ENCODE measurements around the gene NOXA1.
"Not testable (repeated sequence)": the region's sequence is repeated elsewhere in the genome, so short reads cannot be mapped to it uniquely, and the experiment has no call there.

The NOXA1 gene

GRCh38 chr9:137465720-137466388 lies 42.7 kb downstream of the NOXA1 start:
- no peak overlapping the region for H3K4me3 ChIP-seq (ENCODE audit: low read depth, low read length)
- TF ChIP-seq, protein P1, sequence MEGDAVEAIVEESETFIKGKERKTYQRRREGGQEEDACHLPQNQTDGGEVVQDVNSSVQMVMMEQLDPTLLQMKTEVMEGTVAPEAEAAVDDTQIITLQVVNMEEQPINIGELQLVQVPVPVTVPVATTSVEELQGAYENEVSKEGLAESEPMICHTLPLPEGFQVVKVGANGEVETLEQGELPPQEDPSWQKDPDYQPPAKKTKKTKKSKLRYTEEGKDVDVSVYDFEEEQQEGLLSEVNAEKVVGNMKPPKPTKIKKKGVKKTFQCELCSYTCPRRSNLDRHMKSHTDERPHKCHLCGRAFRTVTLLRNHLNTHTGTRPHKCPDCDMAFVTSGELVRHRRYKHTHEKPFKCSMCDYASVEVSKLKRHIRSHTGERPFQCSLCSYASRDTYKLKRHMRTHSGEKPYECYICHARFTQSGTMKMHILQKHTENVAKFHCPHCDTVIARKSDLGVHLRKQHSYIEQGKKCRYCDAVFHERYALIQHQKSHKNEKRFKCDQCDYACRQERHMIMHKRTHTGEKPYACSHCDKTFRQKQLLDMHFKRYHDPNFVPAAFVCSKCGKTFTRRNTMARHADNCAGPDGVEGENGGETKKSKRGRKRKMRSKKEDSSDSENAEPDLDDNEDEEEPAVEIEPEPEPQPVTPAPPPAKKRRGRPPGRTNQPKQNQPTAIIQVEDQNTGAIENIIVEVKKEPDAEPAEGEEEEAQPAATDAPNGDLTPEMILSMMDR (IDR thresholded peaks at IDR 0.05; ENCODE audit: low read depth, low read length) = no peak

- not testable (repeated sequence) for H3K4me3 ChIP-seq (ENCODE audit: low read depth, low read length)
Observed at GRCh38 chr9:137466389-137467085, 43.3 kb downstream of the NOXA1 start.

- TF ChIP-seq, protein P1 (IDR thresholded peaks at IDR 0.05; ENCODE audit: low read depth, low read length) = no peak
- H3K4me3 ChIP-seq (ENCODE audit: low read depth, low read length) = no peak overlapping the region
Observed at GRCh38 chr9:137467161-137467581, 44.0 kb downstream of the NOXA1 start.

GRCh38 chr9:137467896-137468295 lies 44.7 kb downstream of the NOXA1 start:
- H3K4me3 ChIP-seq (ENCODE audit: low read depth, low read length) = no peak overlapping the region
- TF ChIP-seq, protein P1 (IDR thresholded peaks at IDR 0.05; ENCODE audit: low read depth, low read length) = no peak

DNA sequence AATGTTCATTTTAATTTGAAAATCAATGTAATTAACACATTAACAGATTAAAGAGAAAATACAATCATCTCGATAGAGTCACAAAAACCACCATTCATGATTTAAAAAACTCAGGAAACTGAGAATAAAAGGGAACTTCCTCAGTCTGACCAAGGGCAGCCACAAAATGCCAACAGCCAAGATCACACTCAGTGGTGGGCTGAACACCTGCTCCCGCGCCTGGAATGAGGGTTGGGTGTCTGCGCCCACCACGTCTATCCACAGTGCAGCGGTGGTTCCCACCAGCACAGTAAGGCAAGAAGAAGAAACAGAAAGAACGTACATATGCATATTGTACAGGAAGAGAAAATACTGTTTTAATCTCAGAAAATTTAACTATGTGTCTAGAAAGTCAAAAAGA lies 47.6 kb downstream of the NOXA1 start:
- no peak overlapping the region for H3K4me3 ChIP-seq (ENCODE audit: low read depth, low read length)
- TF ChIP-seq, protein P1 (IDR thresholded peaks at IDR 0.05; ENCODE audit: low read depth, low read length) = no peak

- TF ChIP-seq, protein P1 (IDR thresholded peaks at IDR 0.05; ENCODE audit: low read depth, low read length) = no peak
- no peak overlapping the region for H3K4me3 ChIP-seq (ENCODE audit: low read depth, low read length)
Observed at GRCh38 chr9:137474271-137474670, 51.1 kb downstream of the NOXA1 start.

DNA sequence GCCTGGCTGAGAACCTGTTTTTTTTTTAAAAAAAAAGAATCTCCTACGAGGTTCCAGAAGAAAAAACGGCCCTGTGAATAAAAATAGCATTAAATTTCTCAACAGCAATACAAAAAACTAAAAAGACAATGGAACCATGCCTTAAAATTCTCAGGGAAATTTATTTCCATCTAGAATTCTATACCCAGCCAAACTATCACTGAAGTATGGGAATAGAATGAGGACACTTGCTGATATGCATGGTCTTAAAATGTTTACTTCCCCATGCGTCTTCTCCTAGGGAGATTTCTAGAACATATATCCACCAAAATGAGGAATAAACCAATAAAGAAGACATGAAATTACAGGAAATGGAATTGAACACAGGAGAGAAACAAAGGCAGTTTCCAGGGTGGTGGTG lies 52.5 kb downstream of the NOXA1 start:
- no peak overlapping the region for H3K4me3 ChIP-seq (ENCODE audit: low read depth, low read length)
- TF ChIP-seq, protein P1 (IDR thresholded peaks at IDR 0.05; ENCODE audit: low read depth, low read length) = no peak
